MM.1S (cell line): ENCODE measurements around the gene RALGPS2.

ENCODE experiments used
- DNase-seq: peaks from one replicate; pipeline ENCODE4 v3.0.0-alpha.2; 2015
- H2AFZ ChIP-seq: fragments of 300-600 bp; sonication (generic); 2 replicates; pipeline ENCODE4 v1.6.0; 2016; ENCODE audit warnings: antibody characterized with exemption, low read length
- H3F3A ChIP-seq: fragments of 300-600 bp; sonication (generic); 2 replicates; pipeline ENCODE4 v1.6.1; 2016; ENCODE audit warnings: mild to moderate bottlenecking, antibody characterized with exemption, low read length, moderate library complexity, mixed read lengths; ENCODE audit not compliant: insufficient read depth
- H3K27ac ChIP-seq: fragments of 300-600 bp; sonication (generic); 2 replicates; pipeline ENCODE4 v1.5.1; 2016; ENCODE audit warnings: mild to moderate bottlenecking, low read length
- H3K27me3 ChIP-seq: fragments of 300-600 bp; sonication (generic); replicated peaks from 2 replicates; pipeline ENCODE4 v1.6.0; 2016; ENCODE audit warnings: low read length; ENCODE audit not compliant: insufficient read depth
- H3K36me3 ChIP-seq: fragments of 300-600 bp; sonication (generic); replicated peaks from 2 replicates; pipeline ENCODE4 v1.6.1; 2016; ENCODE audit warnings: mild to moderate bottlenecking, low read length, mixed read lengths; ENCODE audit not compliant: insufficient read depth
- H3K4me1 ChIP-seq: fragments of 300-600 bp; sonication (generic); 2 replicates; pipeline ENCODE4 v1.6.1; 2016; ENCODE audit warnings: low read length, mixed read lengths
- H3K4me2 ChIP-seq: fragments of 300-600 bp; sonication (generic); 2 replicates; pipeline ENCODE4 v1.6.0; 2016; ENCODE audit warnings: low read depth, low read length
- H3K4me3 ChIP-seq: fragments of 300-600 bp; sonication (generic); 2 replicates; pipeline ENCODE4 v1.5.1; 2016; ENCODE audit warnings: low read length, mixed read lengths
- H3K79me2 ChIP-seq: fragments of 300-600 bp; sonication (generic); 2 replicates; pipeline ENCODE4 v1.6.1; 2016; ENCODE audit warnings: mixed run types, low read length, mixed read lengths
- H3K9ac ChIP-seq: fragments of 300-600 bp; sonication (generic); 2 replicates; pipeline ENCODE4 v1.6.1; 2016; ENCODE audit warnings: low read length, mixed read lengths
- H3K9me2 ChIP-seq: fragments of 300-600 bp; sonication (generic); replicated peaks from 2 replicates; pipeline ENCODE4 v1.6.1; 2016; ENCODE audit warnings: mild to moderate bottlenecking, low read length, mixed read lengths; ENCODE audit not compliant: insufficient read depth
- H3K9me3 ChIP-seq: fragments of 300-600 bp; sonication (generic); replicated peaks from 2 replicates; pipeline ENCODE4 v1.6.1; 2016; ENCODE audit warnings: mild to moderate bottlenecking, low read length, mixed read lengths; ENCODE audit not compliant: insufficient read depth
- H4K20me1 ChIP-seq: fragments of 300-600 bp; sonication (generic); 2 replicates; pipeline ENCODE4 v1.6.1; 2016; ENCODE audit warnings: mild to moderate bottlenecking, low read length, moderate library complexity, mixed read lengths; ENCODE audit not compliant: insufficient read depth
- CTCF ChIP-seq: fragments of 300-600 bp; sonication (generic); IDR thresholded peaks from 2 replicates; pipeline ENCODE4 v1.5.1; 2016; ENCODE audit warnings: antibody characterized with exemption, low read length, mixed read lengths
- EZH2 ChIP-seq: fragments of 300-600 bp; sonication (generic); optimal IDR thresholded peaks from 2 replicates; pipeline ENCODE3; 2017; ENCODE audit warnings: low read depth, mild to moderate bottlenecking, antibody characterized with exemption, low read length, mixed read lengths
- EZH2phosphoT487 ChIP-seq: fragments of 300-600 bp; sonication (generic); IDR thresholded peaks from 2 replicates; pipeline ENCODE4 v1.6.1; 2018; ENCODE audit warnings: antibody characterized with exemption, low read length

The RALGPS2 gene

GRCh38 chr1:178870221-178870620, 145.2 kb downstream of the RALGPS2 start:
- Histone ChIP-seq H3K36me3 (no peaks in the 10 kb centered on the region), H3K27me3 (no peaks in the 10 kb centered on the region), H3K79me2 (no peaks in the 10 kb centered on the region), H3K9ac (no peak overlapping the region), H3K4me2 (no peak overlapping the region), H2AFZ (no peak overlapping the region), H3K27ac (no peak overlapping the region), H3K9me2 (no peaks in the 10 kb centered on the region), H3K4me3 (no peak overlapping the region), H3K9me3 (no peaks in the 10 kb centered on the region), H3K4me1 (no peaks in the 10 kb centered on the region), H3F3A (no peaks in the 10 kb centered on the region), H4K20me1 (no peaks in the 10 kb centered on the region)
- TF ChIP-seq EZH2 = no peak
- TF ChIP-seq CTCF = no peak
- no peak for TF ChIP-seq EZH2phosphoT487
- no peak for DNase-seq

- Histone ChIP-seq H3K9me3 (no peaks in the 10 kb centered on the region), H2AFZ (no peak within 1 kb of the TSS), H3K4me1 (no peaks in the 10 kb centered on the region), H3K27ac (no peak within 1 kb of the TSS), H3K27me3 (no peaks in the 10 kb centered on the region), H3K4me2 (no peak within 1 kb of the TSS), H3K4me3 (no peak within 1 kb of the TSS), H4K20me1 (no peaks in the 10 kb centered on the region), H3K79me2 (no peaks in the 10 kb centered on the region), H3K36me3 (no peaks in the 10 kb centered on the region), H3F3A (no peaks in the 10 kb centered on the region), H3K9me2 (no peaks in the 10 kb centered on the region), H3K9ac (no peak within 1 kb of the TSS)
- DNase-seq = no peak
- TF ChIP-seq EZH2 (no peak), EZH2phosphoT487 (no peak), CTCF (no peak)
Observed at GRCh38 chr1:178870944-178871343, 145.9 kb downstream of the RALGPS2 start, which contains the start of gene ANGPTL1. Gene ANGPTL1, minus strand, starts transcription at chr1:178871077. Its CDS starts 5,301 bp downstream, at chr1:178865776.

- H3K9ac ChIP-seq = no peak overlapping the region
- H3K27ac ChIP-seq = no peak overlapping the region
- no peaks in the 10 kb centered on the region for H3K27me3 ChIP-seq
- no peak overlapping the region for H3K4me2 ChIP-seq
- H4K20me1 ChIP-seq = no peaks in the 10 kb centered on the region
- no peaks in the 10 kb centered on the region for H3K9me3 ChIP-seq
- TF ChIP-seq EZH2 = no peak
- no peak overlapping the region for H3K4me3 ChIP-seq
- no peaks in the 10 kb centered on the region for H3K4me1 ChIP-seq
- H3K9me2 ChIP-seq = no peaks in the 10 kb centered on the region
- no peak overlapping the region for H2AFZ ChIP-seq
- H3K36me3 ChIP-seq = no peaks in the 10 kb centered on the region
- H3K79me2 ChIP-seq = no peaks in the 10 kb centered on the region
- H3F3A ChIP-seq = no peaks in the 10 kb centered on the region
- no peak for DNase-seq
Observed at GRCh38 chr1:178871551-178872320, 146.7 kb downstream of the RALGPS2 start.

- H3F3A ChIP-seq = no peaks in the 10 kb centered on the region
- no peaks in the 10 kb centered on the region for H3K9me2 ChIP-seq
- no peak overlapping the region for H3K27ac ChIP-seq
- H3K36me3 ChIP-seq = no peaks in the 10 kb centered on the region
- no peaks in the 10 kb centered on the region for H3K79me2 ChIP-seq
- H3K9ac ChIP-seq = no peak overlapping the region
- no peaks in the 10 kb centered on the region for H3K9me3 ChIP-seq
- H4K20me1 ChIP-seq = no peaks in the 10 kb centered on the region
- no peak overlapping the region for H3K4me3 ChIP-seq
- TF ChIP-seq CTCF (no peak), EZH2phosphoT487 (no peak), EZH2 (no peak)
- H3K27me3 ChIP-seq = no peaks in the 10 kb centered on the region
- H3K4me2 ChIP-seq = no peak overlapping the region
- H2AFZ ChIP-seq = no peak overlapping the region
- no peaks in the 10 kb centered on the region for H3K4me1 ChIP-seq
- DNase-seq = no peak
Observed at GRCh38 chr1:178874966-178875365, 149.9 kb downstream of the RALGPS2 start.
